ENCODE measurements around the gene ZNF747. TPM values are rescaled to one million over a fixed set of nuclear protein-coding genes. Genes with fewer than 3 reads are reported as not detected.

The ZNF747 gene
- total RNA-seq, 2 donors from 2014 or later: 16.8 to 18.3 TPM

DNA sequence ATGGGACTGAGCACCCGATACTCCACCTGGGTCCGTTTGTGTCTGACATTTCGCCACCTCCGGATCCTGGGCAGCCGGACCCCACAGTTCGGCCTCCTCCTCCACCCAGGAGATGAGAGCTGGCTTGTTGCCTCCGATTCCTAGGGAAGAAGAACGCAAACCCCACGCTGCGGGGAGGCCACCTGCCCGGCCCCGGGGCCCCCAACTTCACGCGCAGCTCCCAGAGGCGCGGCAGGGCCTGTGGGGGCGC, 23.0 kb upstream of the ZNF747 start:
- peak overlapping the region; percentile 84 for H3K4me3 ChIP-seq
- DNase-seq (ENCODE audit: low spot score) (no peak), ATAC-seq (ENCODE audit: insufficient number of reproducible peaks, low FRiP score, low read depth) (no peak)
- H3K9me3 ChIP-seq: no peaks in the 10 kb centered on the region
- H3K36me3 ChIP-seq: peaks cover 22% of the 10 kb centered on the region
- no peak for TF ChIP-seq CTCF (IDR thresholded peaks at IDR 0.05)
- H3K27ac ChIP-seq: peak overlapping the region; percentile 87 to 95
- H3K27me3 ChIP-seq (replicated peaks; ENCODE audit: insufficient read depth): no peaks in the 10 kb centered on the region
- H3K4me1 ChIP-seq (ENCODE audit: control insufficient read depth in 1 of 2, low read depth in 2 of 2): peaks cover 8 to 25% of the 10 kb centered on the region in 2 donors

DNA sequence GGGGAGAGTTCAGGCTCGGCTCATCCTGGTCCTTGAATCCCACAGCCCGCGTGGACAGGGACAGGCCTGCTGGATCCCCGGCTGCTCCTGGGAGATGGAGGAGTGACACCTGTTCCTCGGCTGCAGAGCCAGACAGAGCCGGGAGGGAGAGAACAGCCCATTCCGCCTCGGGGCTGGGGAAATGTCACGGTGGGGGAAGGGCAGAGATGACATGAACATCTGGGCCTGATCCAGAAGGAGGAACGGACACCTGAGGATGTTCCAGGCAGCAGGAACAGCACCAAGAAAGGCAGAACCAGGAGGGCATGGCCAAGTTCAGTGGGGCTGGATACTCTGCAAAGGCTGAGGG, 21.4 kb upstream of the ZNF747 start:
- TF ChIP-seq CTCF (IDR thresholded peaks at IDR 0.05): no peak

GRCh38 chr16:30555315-30556124, 20.9 kb upstream of the ZNF747 start:
- DNase-seq (ENCODE audit: low spot score) (no peak), ATAC-seq (ENCODE audit: insufficient number of reproducible peaks, low FRiP score, low read depth) (no peak)
- Histone ChIP-seq H3K4me1 (ENCODE audit: control insufficient read depth in 1 of 2, low read depth in 2 of 2) (peaks cover 5 to 17% of the 10 kb centered on the region in 2 donors), H3K27me3 (replicated peaks; ENCODE audit: insufficient read depth) (no peaks in the 10 kb centered on the region), H3K36me3 (peaks cover 22% of the 10 kb centered on the region), H3K27ac (no peak overlapping the region), H3K9me3 (no peaks in the 10 kb centered on the region), H3K4me3 (no peak overlapping the region)
- TF ChIP-seq CTCF (IDR thresholded peaks at IDR 0.05): no peak

More for the DNA sequence above, 21.4 kb upstream of the ZNF747 start:
- Histone ChIP-seq H3K27me3 (replicated peaks; ENCODE audit: insufficient read depth) (no peaks in the 10 kb centered on the region), H3K9me3 (no peaks in the 10 kb centered on the region), H3K36me3 (peaks cover 22% of the 10 kb centered on the region), H3K27ac (no peak overlapping the region), H3K4me3 (no peak overlapping the region), H3K4me1 (ENCODE audit: control insufficient read depth in 1 of 2, low read depth in 2 of 2) (peaks cover 7 to 20% of the 10 kb centered on the region in 2 donors)
- DNase-seq (ENCODE audit: low spot score) (no peak), ATAC-seq (ENCODE audit: insufficient number of reproducible peaks, low FRiP score, low read depth) (no peak)

GRCh38 chr16:30554557-30555314, 20.1 kb upstream of the ZNF747 start:
- no peaks in the 10 kb centered on the region for H3K27me3 ChIP-seq (replicated peaks; ENCODE audit: insufficient read depth)
- peaks cover 5 to 17% of the 10 kb centered on the region in 2 donors for H3K4me1 ChIP-seq (ENCODE audit: control insufficient read depth in 1 of 2, low read depth in 2 of 2)
- H3K4me3 ChIP-seq: no peak overlapping the region
- no peak for DNase-seq (ENCODE audit: low spot score)
- no peak for TF ChIP-seq CTCF (IDR thresholded peaks at IDR 0.05)
- no peaks in the 10 kb centered on the region for H3K9me3 ChIP-seq
- no peak for ATAC-seq (ENCODE audit: insufficient number of reproducible peaks, low FRiP score, low read depth)
- H3K36me3 ChIP-seq: peaks cover 22% of the 10 kb centered on the region
- no peak overlapping the region for H3K27ac ChIP-seq

- no peak for DNase-seq (ENCODE audit: low spot score)
- TF ChIP-seq CTCF (IDR thresholded peaks at IDR 0.05): no peak
Observed at GRCh38 chr16:30553393-30553899, 18.8 kb upstream of the ZNF747 start.

More at GRCh38 chr16:30553393-30553899, 18.8 kb upstream of the ZNF747 start:
- Histone ChIP-seq H3K27ac (no peak overlapping the region), H3K27me3 (replicated peaks; ENCODE audit: insufficient read depth) (no peaks in the 10 kb centered on the region), H3K4me3 (no peak overlapping the region), H3K9me3 (no peaks in the 10 kb centered on the region), H3K36me3 (peaks cover 22% of the 10 kb centered on the region), H3K4me1 (ENCODE audit: control insufficient read depth in 1 of 2, low read depth in 2 of 2) (peaks cover 5 to 17% of the 10 kb centered on the region in 2 donors)
- no peak for ATAC-seq (ENCODE audit: insufficient number of reproducible peaks, low FRiP score, low read depth)

All from thoracic aorta (tissue), 2 donors.